H9 (cell line): ENCODE results near the gene F10. TPM values are rescaled to one million over a fixed set of nuclear protein-coding genes. Genes with fewer than 3 reads are reported as not detected.

ENCODE experiments used
- DNase-seq: peaks from one replicate; pipeline ENCODE4 v3.0.0-alpha.2; 2017
- H2AFZ ChIP-seq: one replicate; pipeline ENCODE4 v1.6.1; 2013; ENCODE audit warnings: mild to moderate bottlenecking, low read length, control low read depth, moderate library complexity
- H2AK5ac ChIP-seq: 2 replicates; pipeline ENCODE4 v1.6.1; 2013; ENCODE audit warnings: low read length, control low read depth, mixed read lengths; ENCODE audit not compliant: insufficient read length
- H2BK120ac ChIP-seq: one replicate; pipeline ENCODE4 v1.6.1; 2013; ENCODE audit warnings: low read depth, mild to moderate bottlenecking, low read length, control low read depth, inconsistent platforms; ENCODE audit not compliant: poor library complexity, severe bottlenecking
- H2BK12ac ChIP-seq: 2 replicates; pipeline ENCODE4 v1.6.1; 2013; ENCODE audit warnings: low read length, control low read depth, mixed read lengths, low read depth; ENCODE audit not compliant: insufficient read length
- H2BK15ac ChIP-seq: 2 replicates; pipeline ENCODE4 v1.6.1; 2013; ENCODE audit warnings: low read depth, low read length, control low read depth
- H2BK20ac ChIP-seq: one replicate; pipeline ENCODE4 v1.6.1; 2013; ENCODE audit warnings: low read depth, mild to moderate bottlenecking, low read length, control low read depth, inconsistent platforms; ENCODE audit not compliant: poor library complexity, severe bottlenecking
- H2BK5ac ChIP-seq: 2 replicates; pipeline ENCODE4 v1.6.1; 2013; ENCODE audit warnings: low read length, control low read depth, mixed read lengths; ENCODE audit not compliant: insufficient read length
- H3K14ac ChIP-seq: 2 replicates; pipeline ENCODE4 v1.6.1; 2013; ENCODE audit warnings: low read length, control low read depth; ENCODE audit not compliant: insufficient read depth
- H3K18ac ChIP-seq: 2 replicates; pipeline ENCODE4 v1.6.1; 2013; ENCODE audit warnings: low read depth, mild to moderate bottlenecking, mixed read lengths, low read length, control low read depth; ENCODE audit not compliant: insufficient read length
- H3K23ac ChIP-seq: 2 replicates; pipeline ENCODE4 v1.6.1; 2013; ENCODE audit warnings: low read length, control low read depth, mixed read lengths, low read depth; ENCODE audit not compliant: insufficient read length
- H3K23me2 ChIP-seq: 2 replicates; pipeline ENCODE4 v1.6.1; 2013; ENCODE audit warnings: low read depth, mild to moderate bottlenecking, mixed read lengths, low read length, control low read depth; ENCODE audit not compliant: insufficient read length, poor library complexity, severe bottlenecking
- H3K27ac ChIP-seq: 2 replicates; pipeline ENCODE4 v1.5.1; 2013; ENCODE audit warnings: low read length, control low read depth, mixed read lengths, low read depth; ENCODE audit not compliant: insufficient read length
- H3K27me3 ChIP-seq: 2 replicates; pipeline ENCODE4 v1.6.1; 2013; ENCODE audit warnings: low read length, control low read depth, inconsistent platforms; ENCODE audit not compliant: insufficient read depth
- H3K4ac ChIP-seq: 2 replicates; pipeline ENCODE4 v1.6.1; 2013; ENCODE audit warnings: low read depth, mild to moderate bottlenecking, control low read depth, inconsistent platforms, low read length, moderate library complexity
- H3K4me1 ChIP-seq: 2 replicates; pipeline ENCODE4 v1.6.1; 2013; ENCODE audit warnings: low read length, control low read depth, inconsistent platforms; ENCODE audit not compliant: insufficient read depth
- H3K4me2 ChIP-seq: 2 replicates; pipeline ENCODE4 v1.6.1; 2013; ENCODE audit warnings: low read length, control low read depth, mixed read lengths; ENCODE audit not compliant: insufficient read length, insufficient read depth
- H3K56ac ChIP-seq: 2 replicates; pipeline ENCODE4 v1.6.1; 2013; ENCODE audit warnings: low read depth, mild to moderate bottlenecking, mixed read lengths, low read length, control low read depth; ENCODE audit not compliant: insufficient read length
- H3K79me1 ChIP-seq: 2 replicates; pipeline ENCODE4 v1.6.1; 2013; ENCODE audit warnings: low read depth, mild to moderate bottlenecking, moderate library complexity, low read length, control low read depth, inconsistent platforms; ENCODE audit not compliant: insufficient read depth, poor library complexity, severe bottlenecking
- H3K79me2 ChIP-seq: 2 replicates; pipeline ENCODE4 v1.6.1; 2013; ENCODE audit warnings: low read length, control low read depth, inconsistent platforms; ENCODE audit not compliant: insufficient read depth
- H3K9ac ChIP-seq: 2 replicates; pipeline ENCODE4 v1.6.1; 2013; ENCODE audit warnings: low read length, control low read depth, mixed read lengths; ENCODE audit not compliant: insufficient read length; ENCODE audit errors: extremely low read depth
- H3K9me3 ChIP-seq: one replicate; pipeline ENCODE4 v1.6.1; 2013; ENCODE audit warnings: low read depth, low read length, inconsistent platforms; ENCODE audit not compliant: control insufficient read depth
- H3T11ph ChIP-seq: one replicate; pipeline ENCODE4 v1.6.1; 2013; ENCODE audit warnings: mild to moderate bottlenecking, low read length, control low read depth, inconsistent platforms
- H4K20me1 ChIP-seq: one replicate; pipeline ENCODE4 v1.6.1; 2013; ENCODE audit not compliant: control insufficient read depth, insufficient read length, insufficient read depth
- H4K5ac ChIP-seq: 2 replicates; pipeline ENCODE4 v1.6.1; 2013; ENCODE audit warnings: low read depth, mild to moderate bottlenecking, mixed read lengths, low read length, control low read depth; ENCODE audit not compliant: insufficient read length
- H4K8ac ChIP-seq: replicated peaks from 2 replicates; pipeline ENCODE4 v1.6.1; 2013; ENCODE audit warnings: low read length, control low read depth, mixed read lengths, low read depth; ENCODE audit not compliant: insufficient read length
- H4K91ac ChIP-seq: 2 replicates; pipeline ENCODE4 v1.6.1; 2013; ENCODE audit warnings: low read depth, mild to moderate bottlenecking, moderate library complexity, mixed read lengths, low read length, control low read depth; ENCODE audit not compliant: insufficient read length
- H3K27ac Mint-ChIP-seq, 3 experiments: 2 replicates in 2 of 3; 3 replicates in 1 of 3; pipeline ENCODE4 v1.8.0; 2020 to 2021; ENCODE audit warnings: mixed read lengths in 3 of 3, mild to moderate bottlenecking in 1 of 3, moderate library complexity in 1 of 3
- H3K27me3 Mint-ChIP-seq: 2 replicates; pipeline ENCODE4 v1.8.0; 2021; ENCODE audit warnings: low read depth, mild to moderate bottlenecking, moderate library complexity, mixed read lengths
- H3K36me3 Mint-ChIP-seq, 3 experiments: 2 replicates in 2 of 3; 3 replicates in 1 of 3; pipeline ENCODE4 v1.8.0; 2020 to 2021; ENCODE audit warnings: low read depth in 3 of 3, mixed read lengths in 3 of 3; ENCODE audit not compliant: insufficient read depth in 1 of 3
- H3K4me1 Mint-ChIP-seq, 2 experiments: 2 replicates each; pipeline ENCODE4 v1.8.0; 2020; ENCODE audit warnings: mixed read lengths in 2 of 2
- H3K4me3 Mint-ChIP-seq, 2 experiments: 2 replicates in 1 of 2; 3 replicates in 1 of 2; pipeline ENCODE4 v1.8.0; 2020 to 2021; ENCODE audit warnings: mild to moderate bottlenecking in 2 of 2, mixed read lengths in 2 of 2, moderate library complexity in 1 of 2
- H3K9me3 Mint-ChIP-seq, 2 experiments: 2 replicates in 1 of 2; 3 replicates in 1 of 2; pipeline ENCODE4 v1.8.0; 2020; ENCODE audit warnings: mild to moderate bottlenecking in 2 of 2, mixed read lengths in 2 of 2, moderate library complexity in 1 of 2
- CTCF ChIP-seq: fragments of 200-600 bp; sonication (generic); conservative IDR thresholded peaks from 3 replicates; pipeline ENCODE4 v1.8.0; 2021; ENCODE audit warnings: antibody characterized with exemption, mild to moderate bottlenecking
- WGBS: extraction: QIAGEN DNeasy Blood & Tissue Kit; methylation state at CpG from one replicate; pipeline ENCODE4 v1.1.7; 2013; ENCODE audit warnings: missing lambda C conversion rate, low lambda C conversion rate, mixed read lengths; ENCODE audit not compliant: insufficient read length; ENCODE audit errors: extremely low coverage; 5-methylcytosine and 5-hydroxymethylcytosine counted together
- total RNA-seq: library from RNA; stranded (reverse); gene quantifications from 2 replicates; pipeline ENCODE4 v1.2.1, GENCODE V29; 2021

F10 gene
- total RNA-seq, 1 experiment from 2014 or later: 1.7 TPM

- H3K27ac Mint-ChIP-seq: peak overlapping the region in 1 of 3 experiments; percentile 8; a peak in 1 of 7 replicates
Measured at GRCh38 chr13:113125506-113126264, 3.1 kb downstream of the F10 start.

More at GRCh38 chr13:113125506-113126264, 3.1 kb downstream of the F10 start:
- H4K8ac ChIP-seq: no peak overlapping the region
- no peak for TF ChIP-seq CTCF
- H3K79me1 ChIP-seq: no peaks in the 10 kb centered on the region
- Mint-ChIP-seq H3K27me3 (peaks cover 25% of the 10 kb centered on the region), H3K4me3 (no peak overlapping the region), H3K36me3 (no peaks in the 10 kb centered on the region), H3K4me1 (peaks cover 15 to 26% of the 10 kb centered on the region in 2 experiments), H3K9me3 (no peaks in the 10 kb centered on the region)
- H3K27me3 ChIP-seq: no peaks in the 10 kb centered on the region
- no peak overlapping the region for H3T11ph ChIP-seq
- H3K14ac ChIP-seq: no peak overlapping the region
- H3K9me3 ChIP-seq: no peaks in the 10 kb centered on the region
- H3K4ac ChIP-seq: no peak overlapping the region
- no peak overlapping the region for H4K5ac ChIP-seq
- no CpG with 5 or more reads among the region's 19 CpGs for WGBS
- H2BK15ac ChIP-seq: no peak overlapping the region
- H3K27ac ChIP-seq: no peak overlapping the region
- H3K56ac ChIP-seq: no peak overlapping the region
- no peak overlapping the region for H2BK5ac ChIP-seq
- H2AFZ ChIP-seq: no peak overlapping the region
- no peaks in the 10 kb centered on the region for H3K79me2 ChIP-seq
- H3K4me2 ChIP-seq: no peak overlapping the region
- H4K91ac ChIP-seq: no peak overlapping the region
- H2BK120ac ChIP-seq: no peak overlapping the region
- H2BK20ac ChIP-seq: no peak overlapping the region
- no peak overlapping the region for H3K9ac ChIP-seq
- no peaks in the 10 kb centered on the region; the same call in 1 of the 2 replicates for H3K4me1 ChIP-seq
- no peak overlapping the region for H3K18ac ChIP-seq
- no peak for DNase-seq
- H3K23me2 ChIP-seq: no peaks in the 10 kb centered on the region
- no peak overlapping the region for H2BK12ac ChIP-seq
- H3K23ac ChIP-seq: no peak overlapping the region
- no peak overlapping the region for H2AK5ac ChIP-seq
- no peaks in the 10 kb centered on the region for H4K20me1 ChIP-seq
